ENCODE measurements around the gene GPX4. TPM values are rescaled to one million over a fixed set of nuclear protein-coding genes. Genes with fewer than 3 reads are reported as not detected.
A peak's percentile ranks its signal among the peaks of the same experiment; 100 is the strongest.

Gene GPX4
- total and polyA plus RNA-seq, 9 of the 15 experiments (the other 6 are each of a cell fraction or from before 2014, with no cell fraction given) = 61.4 to 661 (median 349) TPM

- TF ChIP-seq CCAR2 (IDR thresholded peaks at IDR 0.05; ENCODE audit: low read depth, low read length) = no peak
- TF ChIP-seq ETV6 (IDR thresholded peaks at IDR 0.05; ENCODE audit: borderline replicate concordance in 1 of 2, low read depth in 2 of 2, low read length in 1 of 2) = no peak
- 0 out of 2 replicates have a peak, but pooled peaks have one; percentile 27 for TF ChIP-seq ETV6 (CRISPR knock-in tag; IDR thresholded peaks at IDR 0.05; ENCODE audit: borderline replicate concordance)
- peak; percentile 11 for TF ChIP-seq CTCFL (IDR thresholded peaks at IDR 0.05; ENCODE audit: borderline replicate concordance, insufficient read depth, low read depth, low read length, poor library complexity, severe bottlenecking)
- no peak for TF ChIP-seq TCF7L2 (IDR thresholded peaks at IDR 0.05; ENCODE audit: low read depth, low read length)
- TF ChIP-seq YBX1 (IDR thresholded peaks at IDR 0.05) = no peak
- TF ChIP-seq SMAD2 (IDR thresholded peaks at IDR 0.05; ENCODE audit: low read depth, low read length) = no peak
- no peak for TF ChIP-seq TEAD4 (IDR thresholded peaks at IDR 0.05; ENCODE audit: low read length)
- TF ChIP-seq TEAD4 (CRISPR knock-in tag; IDR thresholded peaks at IDR 0.05; ENCODE audit: borderline replicate concordance) = 0 out of 2 replicates have a peak, but pooled peaks have one; percentile 42
- TF ChIP-seq ZNF511 (CRISPR knock-in tag; IDR thresholded peaks at IDR 0.05) = 0 out of 2 replicates have a peak, but pooled peaks have one; percentile 22
- TF ChIP-seq POLR2A (conservative IDR thresholded peaks at IDR 0.05) = peak; percentile 97
- no peak for TF ChIP-seq CEBPB (tag; IDR thresholded peaks at IDR 0.05)
- no peak for TF ChIP-seq ZNF143 (CRISPR knock-in tag; IDR thresholded peaks at IDR 0.05)
- peak in 1 of 2 experiments; percentile 7; a peak in 2 of 4 replicates for TF ChIP-seq MAZ (CRISPR knock-in tag; conservative IDR thresholded peaks at IDR 0.05 in 1 of 2, IDR thresholded peaks at IDR 0.05 in 1 of 2)
- peak; percentile 85 for TF ChIP-seq POLR2B (IDR thresholded peaks at IDR 0.05; ENCODE audit: low read depth, partially characterized antibody)
- TF ChIP-seq ZNF436 (CRISPR knock-in tag; IDR thresholded peaks at IDR 0.05) = no peak
- no peak for TF ChIP-seq NELFE (IDR thresholded peaks at IDR 0.05; ENCODE audit: insufficient read depth, insufficient read length)
- TF ChIP-seq ZFPM2 (CRISPR knock-in tag; IDR thresholded peaks at IDR 0.05) = no peak
- peak; percentile 59 for TF ChIP-seq CHD2 (IDR thresholded peaks at IDR 0.05; ENCODE audit: low read depth, low read length)
- TF ChIP-seq EP300 (IDR thresholded peaks at IDR 0.05; ENCODE audit: low read length) = no peak
- no peak for TF ChIP-seq HIVEP1 (CRISPR knock-in tag; IDR thresholded peaks at IDR 0.05)
- TF ChIP-seq NFIX (CRISPR knock-in tag; IDR thresholded peaks at IDR 0.05; ENCODE audit: low read depth) = no peak
- TF ChIP-seq ZNF444 (CRISPR knock-in tag; IDR thresholded peaks at IDR 0.05) = no peak
- TF ChIP-seq ZNF507 (tag; conservative IDR thresholded peaks at IDR 0.05) = no peak
- TF ChIP-seq ATF1 (CRISPR knock-in tag; IDR thresholded peaks at IDR 0.05) = peak; percentile 54
- TF ChIP-seq ATF1 (tag; IDR thresholded peaks at IDR 0.05) = peak; percentile 89
- TF ChIP-seq PTTG1 (tag; IDR thresholded peaks at IDR 0.05; ENCODE audit: low read depth) = no peak
- TF ChIP-seq ZBTB43 (CRISPR knock-in tag; IDR thresholded peaks at IDR 0.05) = no peak
- no peak for TF ChIP-seq NUFIP1 (IDR thresholded peaks at IDR 0.05; ENCODE audit: partially characterized antibody)
Observed at GRCh38 chr19:1103708-1104310, at the start of gene GPX4 (continued).
